Stimulated activated naive B cell treated with anti-CD40 and anti-IgM and Interleukin-4, amounts not matched to agents 10 μg/mL and 1 μg/mL and 100 μg/mL, for 72 hours (primary cell): Measurements from ENCODE around the gene ASTN2.

ENCODE experiments used
- ATAC-seq, 2 donors: fragments of 150-1000 bp; cut with Tn5 transposase; replicated peaks; 2 replicates each; pipeline ENCODE4 v1.10.0; 2021; ENCODE audit warnings: moderate library complexity in 1 of 2
- DNase-seq: peaks from one replicate; pipeline ENCODE4 v3.0.0; 2021
- H3K27ac Mint-ChIP-seq: one replicate; pipeline ENCODE4 v1.8.0; 2022; ENCODE audit warnings: mild to moderate bottlenecking, mixed read lengths
- H3K27me3 Mint-ChIP-seq, 2 donors: one replicate each; pipeline ENCODE4 v1.8.0; 2022; ENCODE audit warnings: mixed read lengths in 2 of 2
- H3K36me3 Mint-ChIP-seq, 2 donors: one replicate each; pipeline ENCODE4 v1.8.0; 2022; ENCODE audit warnings: mixed read lengths in 2 of 2, mild to moderate bottlenecking in 1 of 2
- H3K4me1 Mint-ChIP-seq, 2 donors: one replicate each; pipeline ENCODE4 v1.8.0; 2022; ENCODE audit warnings: mixed read lengths in 2 of 2, mild to moderate bottlenecking in 1 of 2
- H3K4me3 Mint-ChIP-seq, 2 donors: one replicate each; pipeline ENCODE4 v1.8.0; 2022; ENCODE audit warnings: mild to moderate bottlenecking in 2 of 2, mixed read lengths in 2 of 2, moderate library complexity in 1 of 2
- H3K9me3 Mint-ChIP-seq, 2 donors: one replicate each; pipeline ENCODE4 v1.8.0; 2022; ENCODE audit warnings: mixed read lengths in 2 of 2, mild to moderate bottlenecking in 1 of 2

The ASTN2 gene

GRCh38 chr9:116436121-116436520, 978.7 kb downstream of the ASTN2 start:
- no peak overlapping the region for H3K27ac Mint-ChIP-seq
- no peaks in the 10 kb centered on the region for H3K4me1 Mint-ChIP-seq
- DNase-seq (no peak), ATAC-seq (no peak)
- H3K27me3 Mint-ChIP-seq = no peaks in the 10 kb centered on the region
- H3K4me3 Mint-ChIP-seq = no peak overlapping the region
- peaks cover 0 to 1% of the 10 kb centered on the region in 2 donors for H3K9me3 Mint-ChIP-seq
- peaks cover 6 to 9% of the 10 kb centered on the region in 2 donors for H3K36me3 Mint-ChIP-seq

- H3K27ac Mint-ChIP-seq = no peak overlapping the region
- H3K4me3 Mint-ChIP-seq = no peak overlapping the region
- peaks cover 5 to 8% of the 10 kb centered on the region in 2 donors for H3K36me3 Mint-ChIP-seq
- ATAC-seq (no peak), DNase-seq (no peak)
- no peaks in the 10 kb centered on the region for H3K27me3 Mint-ChIP-seq
- H3K9me3 Mint-ChIP-seq = peaks cover 0 to 1% of the 10 kb centered on the region in 2 donors
- no peaks in the 10 kb centered on the region for H3K4me1 Mint-ChIP-seq
Measured at GRCh38 chr9:116435706-116436105, 979.2 kb downstream of the ASTN2 start.

GRCh38 chr9:116434314-116434713, 980.5 kb downstream of the ASTN2 start:
- ATAC-seq (no peak), DNase-seq (no peak)
- Mint-ChIP-seq H3K4me1 (no peaks in the 10 kb centered on the region), H3K27me3 (no peaks in the 10 kb centered on the region), H3K36me3 (peaks cover 0 to 4% of the 10 kb centered on the region in 2 donors), H3K4me3 (no peak overlapping the region), H3K9me3 (peaks cover 0 to 1% of the 10 kb centered on the region in 2 donors), H3K27ac (no peak overlapping the region)

GRCh38 chr9:116432051-116432450, 982.8 kb downstream of the ASTN2 start:
- Mint-ChIP-seq H3K36me3 (peaks cover 0 to 3% of the 10 kb centered on the region in 2 donors), H3K27ac (no peak overlapping the region), H3K4me3 (no peak overlapping the region), H3K27me3 (no peaks in the 10 kb centered on the region), H3K4me1 (no peaks in the 10 kb centered on the region), H3K9me3 (peaks cover 0 to under 1% of the 10 kb centered on the region in 2 donors)
- ATAC-seq (no peak), DNase-seq (no peak)

GRCh38 chr9:116430849-116431248, 984.0 kb downstream of the ASTN2 start:
- DNase-seq (no peak), ATAC-seq (no peak)
- peaks cover under 1 to 3% of the 10 kb centered on the region in 2 donors for H3K36me3 Mint-ChIP-seq
- no peaks in the 10 kb centered on the region for H3K9me3 Mint-ChIP-seq
- no peaks in the 10 kb centered on the region for H3K27me3 Mint-ChIP-seq
- H3K4me1 Mint-ChIP-seq = no peaks in the 10 kb centered on the region
- H3K4me3 Mint-ChIP-seq = no peak overlapping the region
- H3K27ac Mint-ChIP-seq = no peak overlapping the region

GRCh38 chr9:116425244-116425643, 989.6 kb downstream of the ASTN2 start:
- Mint-ChIP-seq H3K36me3 (peaks cover 2 to 3% of the 10 kb centered on the region in 2 donors), H3K4me3 (no peak overlapping the region)
- ATAC-seq = no peak

GRCh38 chr9:116423149-116423548, 991.7 kb downstream of the ASTN2 start:
- no peaks in the 10 kb centered on the region for H3K27me3 Mint-ChIP-seq
- no peaks in the 10 kb centered on the region for H3K9me3 Mint-ChIP-seq
- H3K4me3 Mint-ChIP-seq = no peak overlapping the region
- DNase-seq (no peak), ATAC-seq (no peak)
- H3K4me1 Mint-ChIP-seq = no peaks in the 10 kb centered on the region
- peaks cover 2 to 6% of the 10 kb centered on the region in 2 donors for H3K36me3 Mint-ChIP-seq
- no peak overlapping the region for H3K27ac Mint-ChIP-seq

More at GRCh38 chr9:116425244-116425643, 989.6 kb downstream of the ASTN2 start:
- H3K27me3 Mint-ChIP-seq = no peaks in the 10 kb centered on the region
- no peak for DNase-seq
- H3K27ac Mint-ChIP-seq = no peak overlapping the region
- H3K9me3 Mint-ChIP-seq = no peaks in the 10 kb centered on the region
- no peaks in the 10 kb centered on the region for H3K4me1 Mint-ChIP-seq

- no peak overlapping the region for H3K4me3 Mint-ChIP-seq
- H3K4me1 Mint-ChIP-seq = no peaks in the 10 kb centered on the region
- ATAC-seq (no peak), DNase-seq (no peak)
- H3K9me3 Mint-ChIP-seq = no peaks in the 10 kb centered on the region
- H3K36me3 Mint-ChIP-seq = peaks cover 2 to 3% of the 10 kb centered on the region in 2 donors
- H3K27ac Mint-ChIP-seq = no peak overlapping the region
- H3K27me3 Mint-ChIP-seq = no peaks in the 10 kb centered on the region
Measured at GRCh38 chr9:116422119-116422979, 992.5 kb downstream of the ASTN2 start.

GRCh38 chr9:116420993-116421538, 993.8 kb downstream of the ASTN2 start:
- Mint-ChIP-seq H3K4me1 (no peaks in the 10 kb centered on the region), H3K27ac (no peak overlapping the region), H3K9me3 (no peaks in the 10 kb centered on the region), H3K36me3 (peaks cover 2 to 3% of the 10 kb centered on the region in 2 donors), H3K4me3 (no peak overlapping the region), H3K27me3 (no peaks in the 10 kb centered on the region)
- DNase-seq (no peak), ATAC-seq (no peak)

- Mint-ChIP-seq H3K4me3 (no peak overlapping the region), H3K36me3 (peaks cover 0 to 3% of the 10 kb centered on the region in 2 donors), H3K27ac (no peak overlapping the region), H3K27me3 (no peaks in the 10 kb centered on the region), H3K9me3 (no peaks in the 10 kb centered on the region), H3K4me1 (no peaks in the 10 kb centered on the region)
- no peak for DNase-seq
- no peak for ATAC-seq
Measured at GRCh38 chr9:116419181-116419580, 995.7 kb downstream of the ASTN2 start.

- Mint-ChIP-seq H3K27me3 (no peaks in the 10 kb centered on the region), H3K36me3 (peaks cover 0 to 3% of the 10 kb centered on the region in 2 donors), H3K9me3 (no peaks in the 10 kb centered on the region), H3K27ac (no peak overlapping the region), H3K4me1 (no peaks in the 10 kb centered on the region), H3K4me3 (no peak overlapping the region)
- DNase-seq (no peak), ATAC-seq (no peak)
Measured at GRCh38 chr9:116417464-116417863, 997.4 kb downstream of the ASTN2 start.

- no peak for ATAC-seq
- no peak overlapping the region for H3K27ac Mint-ChIP-seq
Measured at GRCh38 chr9:116416421-116416820, 998.4 kb downstream of the ASTN2 start.

GRCh38 chr9:116414374-116414773, 1000.5 kb downstream of the ASTN2 start:
- Mint-ChIP-seq H3K27me3 (no peaks in the 10 kb centered on the region), H3K4me1 (peaks cover 0 to 2% of the 10 kb centered on the region in 2 donors), H3K27ac (no peak overlapping the region), H3K9me3 (no peaks in the 10 kb centered on the region), H3K4me3 (no peak overlapping the region), H3K36me3 (no peaks in the 10 kb centered on the region)
- ATAC-seq (no peak), DNase-seq (no peak)

More at GRCh38 chr9:116416421-116416820, 998.4 kb downstream of the ASTN2 start:
- Mint-ChIP-seq H3K27me3 (no peaks in the 10 kb centered on the region), H3K4me3 (no peak overlapping the region), H3K36me3 (peaks cover 0 to 3% of the 10 kb centered on the region in 2 donors), H3K4me1 (no peaks in the 10 kb centered on the region), H3K9me3 (no peaks in the 10 kb centered on the region)
- no peak for DNase-seq

GRCh38 chr9:116411506-116411905, 1003.4 kb downstream of the ASTN2 start:
- H3K4me1 Mint-ChIP-seq = peaks cover 0 to 4% of the 10 kb centered on the region in 2 donors
- H3K27me3 Mint-ChIP-seq = no peaks in the 10 kb centered on the region
- DNase-seq = no peak
- no peak overlapping the region for H3K27ac Mint-ChIP-seq
- no peak overlapping the region for H3K4me3 Mint-ChIP-seq
- H3K9me3 Mint-ChIP-seq = peaks cover 0 to 2% of the 10 kb centered on the region in 2 donors
- ATAC-seq = no peak
- H3K36me3 Mint-ChIP-seq = no peaks in the 10 kb centered on the region

GRCh38 chr9:116409638-116410037, 1005.2 kb downstream of the ASTN2 start:
- H3K4me1 Mint-ChIP-seq = peaks cover 5 to 6% of the 10 kb centered on the region in 2 donors
- H3K9me3 Mint-ChIP-seq = peaks cover 0 to 2% of the 10 kb centered on the region in 2 donors
- no peaks in the 10 kb centered on the region for H3K36me3 Mint-ChIP-seq
- ATAC-seq (peak; percentile 17 to 50), DNase-seq (no peak)
- no peak overlapping the region for H3K4me3 Mint-ChIP-seq
- no peak overlapping the region for H3K27ac Mint-ChIP-seq
- no peaks in the 10 kb centered on the region for H3K27me3 Mint-ChIP-seq
